Mucosa of descending colon (tissue), 3 donors: ENCODE measurements around the gene C1orf146. TPM values are rescaled to one million over a fixed set of nuclear protein-coding genes. Genes with fewer than 3 reads are reported as not detected.

ENCODE experiments used
- ATAC-seq: fragments of 200-7000 bp; cut with Tn5 transposase; one replicate; pipeline ENCODE4 v1.9.1; 2020; ENCODE audit warnings: mild to moderate bottlenecking, moderate library complexity
- DNase-seq, 3 donors: peaks; one replicate each; pipeline ENCODE4 v3.0.0-alpha.2; 2020
- H3K36me3 ChIP-seq: fragments of 200-600 bp; one replicate; pipeline ENCODE4 v1.8.0; 2021; ENCODE audit warnings: low read depth, mild to moderate bottlenecking
- H3K4me1 ChIP-seq: fragments of 200-600 bp; one replicate; pipeline ENCODE4 v1.8.0; 2021; ENCODE audit warnings: low read depth, mild to moderate bottlenecking
- H3K4me3 ChIP-seq: fragments of 200-600 bp; one replicate; pipeline ENCODE4 v1.8.0; 2021; ENCODE audit warnings: mild to moderate bottlenecking
- H3K9me3 ChIP-seq: fragments of 200-600 bp; one replicate; pipeline ENCODE4 v1.8.0; 2021; ENCODE audit warnings: mild to moderate bottlenecking
- intact Hi-C, 2 donors: fragments of 100-400 bp; cut with DNase I in 1 of 2; cut with micrococcal nuclease in 1 of 2; formaldehyde crosslinking; loops; one replicate each; pipeline versions ENCODE4 v1.11.0 to v1.11.1; 2022; cut with DNase I, micrococcal nuclease
- total RNA-seq, 3 donors: library from RNA; stranded (reverse); fragmentation: NEBNext Ultra II Directional in 2 of 3; extraction: Animal tissue kit (Norgen Biotek cat#: 25700) in 2 of 3; gene quantifications; one replicate each; pipeline versions ENCODE4 v1.2.1 to v1.2.4, GENCODE V29; 2021 to 2023
- TF ChIP-seq, protein P1 (sequence below): fragments of 200-600 bp; IDR thresholded peaks from one replicate; pipeline ENCODE4 v1.8.0; 2022; ENCODE audit warnings: antibody characterized with exemption, mild to moderate bottlenecking
- donor health status: DM: no; HTN: no; CAD: no; lungs with moderate emphysema.
- donor health status: DM: no; HTN: no; CAD: no.
- donor health status: DM: no; HTN: yes; CAD: no.

C1orf146 gene
- total RNA-seq, 3 donors from 2014 or later, result not detected

DNA sequence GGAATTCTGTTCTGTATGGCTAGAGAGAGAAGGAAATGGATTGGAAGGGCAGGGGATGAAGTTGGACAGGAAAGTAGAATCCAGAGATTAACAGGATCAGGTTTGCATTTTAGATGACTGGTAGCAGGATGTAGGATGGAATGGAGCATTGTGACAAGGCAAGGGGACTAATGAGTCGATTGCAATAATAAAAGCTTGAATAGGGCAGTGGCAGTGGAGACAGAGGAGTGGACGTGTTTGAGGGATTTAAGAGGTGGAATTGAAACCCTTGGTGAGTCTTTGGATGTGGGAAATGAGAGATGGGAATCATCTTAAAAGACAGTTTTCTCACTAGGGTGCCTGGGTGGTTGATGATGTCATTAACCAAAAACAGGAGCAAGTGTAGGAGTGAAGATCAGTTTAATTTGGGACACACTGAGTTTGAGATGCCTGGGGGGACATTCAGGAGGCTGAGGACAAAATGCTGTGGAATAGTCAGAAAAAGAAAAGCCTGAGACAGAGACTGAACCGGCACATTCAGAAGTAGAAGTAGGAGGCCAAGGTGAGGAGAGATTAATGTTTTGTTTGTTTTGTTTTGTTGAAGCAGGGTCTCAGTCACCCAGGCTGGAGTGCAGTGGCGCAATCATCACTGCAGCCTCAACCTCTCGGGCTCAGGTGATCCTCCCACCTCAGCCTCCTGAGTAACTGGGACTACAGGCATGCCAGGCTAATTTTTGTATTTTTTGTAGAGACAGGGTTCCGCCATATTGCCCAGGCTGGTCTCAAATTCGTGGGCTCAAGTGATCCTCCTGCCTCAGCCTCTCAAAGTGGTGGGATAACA is 29.1 kb upstream of the C1orf146 start:
- Histone ChIP-seq H3K36me3 (no peaks in the 10 kb centered on the region), H3K9me3 (no peaks in the 10 kb centered on the region), H3K4me1 (no peaks in the 10 kb centered on the region), H3K4me3 (no peak overlapping the region)
- TF ChIP-seq, protein P1, sequence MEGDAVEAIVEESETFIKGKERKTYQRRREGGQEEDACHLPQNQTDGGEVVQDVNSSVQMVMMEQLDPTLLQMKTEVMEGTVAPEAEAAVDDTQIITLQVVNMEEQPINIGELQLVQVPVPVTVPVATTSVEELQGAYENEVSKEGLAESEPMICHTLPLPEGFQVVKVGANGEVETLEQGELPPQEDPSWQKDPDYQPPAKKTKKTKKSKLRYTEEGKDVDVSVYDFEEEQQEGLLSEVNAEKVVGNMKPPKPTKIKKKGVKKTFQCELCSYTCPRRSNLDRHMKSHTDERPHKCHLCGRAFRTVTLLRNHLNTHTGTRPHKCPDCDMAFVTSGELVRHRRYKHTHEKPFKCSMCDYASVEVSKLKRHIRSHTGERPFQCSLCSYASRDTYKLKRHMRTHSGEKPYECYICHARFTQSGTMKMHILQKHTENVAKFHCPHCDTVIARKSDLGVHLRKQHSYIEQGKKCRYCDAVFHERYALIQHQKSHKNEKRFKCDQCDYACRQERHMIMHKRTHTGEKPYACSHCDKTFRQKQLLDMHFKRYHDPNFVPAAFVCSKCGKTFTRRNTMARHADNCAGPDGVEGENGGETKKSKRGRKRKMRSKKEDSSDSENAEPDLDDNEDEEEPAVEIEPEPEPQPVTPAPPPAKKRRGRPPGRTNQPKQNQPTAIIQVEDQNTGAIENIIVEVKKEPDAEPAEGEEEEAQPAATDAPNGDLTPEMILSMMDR, result no peak
- no peak for ATAC-seq
- no peak for DNase-seq
- intact Hi-C loops, result no loop called here

DNA sequence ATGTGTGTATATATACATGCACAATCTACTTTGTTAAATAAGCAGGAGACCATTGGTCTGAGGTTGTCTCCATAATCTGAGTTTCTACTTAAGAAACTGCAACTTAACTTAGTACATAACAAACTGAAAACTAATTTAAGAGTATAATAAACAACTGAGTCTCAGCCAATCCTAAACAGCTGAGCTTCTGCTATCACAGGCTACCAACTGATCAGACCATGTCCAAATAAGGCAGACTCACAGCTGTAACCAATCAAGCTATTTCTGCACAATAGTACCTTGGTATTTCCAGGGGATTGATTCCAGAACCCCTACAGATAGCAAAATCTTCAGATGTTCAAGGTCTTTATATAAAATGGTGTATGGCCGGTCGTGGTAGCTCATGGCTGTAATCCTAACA is 26.0 kb upstream of the C1orf146 start:
- H3K4me3 ChIP-seq, result no peak overlapping the region
- ATAC-seq (no peak), DNase-seq (no peak)
- H3K36me3 ChIP-seq, result no peaks in the 10 kb centered on the region
- TF ChIP-seq, protein P1, result no peak
- no peaks in the 10 kb centered on the region for H3K9me3 ChIP-seq
- intact Hi-C loops, result no loop called here
- H3K4me1 ChIP-seq, result no peaks in the 10 kb centered on the region

DNA sequence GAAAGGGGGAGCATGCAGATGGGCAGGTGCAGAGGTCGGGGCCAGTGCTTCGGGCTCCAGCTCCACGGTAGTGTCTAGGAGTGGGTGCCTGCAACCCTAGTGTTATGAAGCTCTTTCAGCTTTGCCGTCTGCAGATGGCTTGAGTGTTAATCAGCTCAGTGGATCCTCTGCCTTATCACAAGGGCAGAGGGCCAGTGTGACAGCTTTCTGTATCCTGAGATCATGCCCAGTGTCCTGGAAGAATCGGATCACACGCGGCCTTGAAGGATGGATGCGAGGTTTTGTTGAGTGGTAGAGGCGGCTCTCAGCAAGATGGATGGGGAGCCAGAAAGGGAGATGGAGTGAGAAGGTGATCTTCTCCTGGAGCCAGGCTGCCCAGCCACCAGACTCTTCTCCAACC is 25.5 kb upstream of the C1orf146 start:
- TF ChIP-seq, protein P1, result no peak

DNA sequence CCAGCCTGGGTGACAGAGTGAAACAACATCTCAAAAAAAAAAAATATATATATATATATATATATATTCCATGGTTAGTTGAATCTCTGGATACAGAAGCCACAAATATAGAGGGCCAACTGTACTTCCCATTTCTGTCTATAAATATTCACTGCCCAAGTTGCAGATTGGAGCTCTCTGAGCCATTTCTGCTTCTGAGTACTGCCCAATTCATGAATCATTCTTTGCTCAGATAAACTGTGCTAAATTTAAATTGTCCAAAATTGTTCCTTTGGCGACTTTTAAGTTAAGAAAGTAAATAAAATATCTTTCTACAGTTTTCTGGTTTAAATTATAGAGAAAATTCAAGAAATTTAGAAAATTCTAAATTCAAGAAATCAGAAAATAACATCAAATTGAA is 23.2 kb upstream of the C1orf146 start:
- DNase-seq (no peak), ATAC-seq (no peak)
- Histone ChIP-seq H3K4me1 (no peaks in the 10 kb centered on the region), H3K9me3 (no peaks in the 10 kb centered on the region), H3K36me3 (no peaks in the 10 kb centered on the region), H3K4me3 (no peak overlapping the region)
- TF ChIP-seq, protein P1, result no peak
- intact Hi-C loops, result no loop called here

More for the DNA sequence above, 25.5 kb upstream of the C1orf146 start:
- H3K4me1 ChIP-seq, result no peaks in the 10 kb centered on the region
- DNase-seq, result no peak
- intact Hi-C loops, result no loop called here
- H3K9me3 ChIP-seq, result no peaks in the 10 kb centered on the region
- H3K36me3 ChIP-seq, result no peaks in the 10 kb centered on the region
- no peak overlapping the region for H3K4me3 ChIP-seq
- ATAC-seq, result no peak

DNA sequence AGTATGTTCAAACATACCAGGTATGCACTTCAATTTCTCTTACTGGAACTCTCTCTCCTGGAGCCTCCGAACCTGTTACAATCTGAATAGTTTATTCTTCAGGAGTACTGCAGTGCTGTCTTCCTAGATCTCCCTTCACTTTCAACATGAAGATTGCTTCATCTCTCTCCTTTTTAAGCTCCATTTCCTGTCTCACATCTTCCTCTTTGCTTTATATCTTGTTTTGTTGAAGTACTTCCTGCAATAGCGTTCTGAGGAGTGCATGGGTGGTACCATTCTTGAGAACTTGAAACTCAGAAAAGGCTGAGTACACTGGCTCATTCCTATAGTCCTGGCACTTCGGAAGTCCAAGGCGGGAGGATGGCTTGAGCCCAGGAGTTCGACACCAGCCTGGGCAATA is 15.7 kb upstream of the C1orf146 start:
- no peak for ATAC-seq
- intact Hi-C loops, result no loop called here
- TF ChIP-seq, protein P1, result no peak
- H3K4me1 ChIP-seq, result no peaks in the 10 kb centered on the region
- no peak for DNase-seq
- H3K36me3 ChIP-seq, result no peaks in the 10 kb centered on the region
- H3K4me3 ChIP-seq, result no peak overlapping the region
- H3K9me3 ChIP-seq, result no peaks in the 10 kb centered on the region
